A673 (cell line): ENCODE measurements around the gene KANK4.

Experiments
- CTCF ChIP-seq: fragments of 300-800, 200-600 bp; sonication (generic); conservative IDR thresholded peaks from 2 replicates; pipeline ENCODE4 v1.5.1; 2017; ENCODE audit warnings: low read depth, mild to moderate bottlenecking, antibody characterized with exemption, low read length, moderate library complexity, mixed read lengths
- EZH2 ChIP-seq: fragments of 200-600 bp; sonication (generic); IDR thresholded peaks from 2 replicates; pipeline ENCODE4 v1.6.1; 2017; ENCODE audit warnings: borderline replicate concordance, low read depth, mild to moderate bottlenecking, mixed read lengths, antibody characterized with exemption, low read length; ENCODE audit not compliant: poor library complexity, severe bottlenecking

- TF ChIP-seq EZH2 (no peak), CTCF (no peak)
These were observed 30.4 kb upstream of the KANK4 start for GRCh38 chr1:62349470-62350233.
